Effector CD8-positive, alpha-beta T cell (primary cell): Measurements from ENCODE around the gene TNFSF10.
"Not testable (repeated sequence)": the region's sequence is repeated elsewhere in the genome, so short reads cannot be mapped to it uniquely, and the experiment has no call there.

ENCODE experiments used
- DNase-seq: peaks from one replicate; lab custom pipeline; 2025; lab: John Stamatoyannopoulos, UW

TNFSF10 gene

DNA sequence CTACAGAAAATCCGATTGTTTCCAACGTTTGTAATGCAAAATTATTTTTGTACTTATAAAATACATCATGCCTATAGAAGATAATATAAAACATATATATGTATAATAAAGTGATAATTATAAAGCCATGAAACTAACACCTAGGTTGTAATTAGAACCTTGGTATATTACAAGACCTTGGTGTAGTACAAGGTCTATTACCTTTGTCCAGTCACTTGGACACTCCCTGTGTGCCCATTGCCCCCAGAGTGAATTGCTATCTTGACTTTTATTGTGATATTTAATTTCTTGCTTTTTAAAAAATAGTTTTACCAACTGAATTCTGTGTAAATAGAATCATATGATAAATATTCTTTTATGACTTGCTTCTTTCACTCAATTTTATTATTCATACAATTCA lies 20.7 kb upstream of the TNFSF10 start:
- DNase-seq: no peak

DNA sequence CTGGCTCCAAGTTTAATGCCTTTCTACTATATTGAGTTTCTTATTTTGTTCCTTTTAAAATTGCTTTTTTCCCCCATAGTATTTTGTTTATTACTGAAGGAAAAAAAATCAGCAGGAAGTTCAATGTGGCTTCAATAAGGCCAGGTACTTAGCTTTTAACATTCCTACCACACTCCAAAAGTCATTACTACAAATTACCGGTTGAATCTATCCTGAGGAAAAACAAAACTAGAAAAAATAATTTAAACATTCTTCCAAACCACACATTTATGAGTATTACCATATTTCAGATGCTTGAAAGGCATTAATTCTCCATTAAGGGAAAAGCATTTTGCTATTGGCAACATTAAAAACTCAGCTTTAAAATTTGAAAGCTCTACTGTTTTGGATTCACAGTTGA lies 20.2 kb upstream of the TNFSF10 start:
- no peak for DNase-seq

DNA sequence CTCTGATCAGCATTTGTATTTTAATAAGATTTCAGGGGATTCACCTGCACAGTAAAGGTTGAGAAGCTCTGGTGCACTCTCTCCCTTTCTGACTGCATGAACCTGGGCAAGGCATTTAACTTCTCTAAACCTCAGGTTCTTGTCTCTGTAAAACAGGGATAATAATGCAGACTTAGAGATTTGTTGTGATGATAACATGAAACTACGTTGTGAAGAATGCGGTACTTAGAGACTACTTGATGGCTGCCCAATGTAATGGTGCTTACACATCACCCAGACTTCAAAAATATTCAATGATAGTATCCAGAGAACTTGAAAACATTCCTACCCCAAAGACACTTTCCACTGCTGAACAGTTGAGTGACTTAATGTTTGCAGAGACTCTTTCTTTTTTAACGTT lies 19.8 kb upstream of the TNFSF10 start:
- DNase-seq: no peak

DNA sequence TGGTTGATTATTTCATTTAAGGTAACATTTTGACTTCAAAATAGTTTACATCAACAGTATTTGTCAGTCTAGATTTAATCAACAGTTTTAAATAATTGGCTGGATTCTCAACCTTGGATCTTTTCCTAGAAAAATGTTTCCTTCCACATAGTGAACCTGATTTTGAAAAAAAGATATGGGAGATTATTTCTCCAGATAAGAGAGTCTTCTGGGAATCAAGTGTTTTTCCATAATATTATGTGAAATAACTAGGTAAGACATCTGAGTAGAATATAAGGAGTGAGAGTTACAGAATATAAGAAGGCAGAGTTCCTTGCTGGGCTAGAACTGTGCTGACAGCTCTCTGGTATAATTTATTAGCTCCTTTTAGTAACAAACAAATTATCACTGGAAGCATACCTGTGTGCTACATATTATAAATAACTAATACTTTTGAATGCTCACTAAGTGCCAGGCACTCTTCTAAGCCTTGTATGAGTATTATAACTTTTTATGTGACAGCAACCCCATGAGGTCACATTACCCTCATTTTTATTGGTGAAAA lies 18.8 kb upstream of the TNFSF10 start:
- DNase-seq: no peak

DNA sequence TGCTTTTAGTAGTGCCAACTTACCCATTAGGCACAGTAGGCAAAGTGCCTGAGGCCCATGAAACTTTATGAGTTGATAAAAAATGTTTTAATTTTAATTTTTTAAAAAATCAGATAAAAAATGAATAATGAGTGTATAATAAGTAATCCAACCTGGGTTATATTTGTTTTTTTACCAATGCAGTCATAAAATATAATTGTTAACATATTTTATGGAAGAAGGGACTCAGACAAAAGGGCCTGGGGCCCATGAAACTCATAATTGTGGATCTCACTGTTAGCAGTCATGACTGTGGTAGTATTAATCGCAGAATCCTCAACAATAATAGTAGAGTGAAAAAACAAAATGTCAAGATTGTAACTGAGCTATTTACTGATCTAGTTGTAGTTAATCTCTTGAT lies 16.8 kb upstream of the TNFSF10 start:
- DNase-seq: no peak

DNA sequence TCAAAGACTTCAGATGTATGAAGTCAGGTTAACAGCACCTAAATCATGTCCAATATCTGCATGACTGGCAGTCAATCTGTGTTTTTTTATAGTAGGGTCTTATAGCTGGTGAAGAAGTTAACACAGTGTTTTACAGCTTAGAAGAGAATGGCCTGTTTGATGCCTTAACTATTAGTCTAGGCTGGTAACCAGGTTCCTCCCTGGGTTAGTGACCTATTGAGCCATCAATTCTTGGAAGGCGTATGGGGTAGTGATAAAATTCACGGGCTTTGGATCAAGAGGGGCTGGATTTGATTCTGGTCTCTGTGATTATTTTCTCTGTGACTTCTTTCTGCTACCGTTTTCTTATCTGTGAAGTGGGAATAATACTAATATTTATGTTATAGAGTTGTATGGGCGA lies 16.0 kb upstream of the TNFSF10 start:
- DNase-seq: no peak

DNA sequence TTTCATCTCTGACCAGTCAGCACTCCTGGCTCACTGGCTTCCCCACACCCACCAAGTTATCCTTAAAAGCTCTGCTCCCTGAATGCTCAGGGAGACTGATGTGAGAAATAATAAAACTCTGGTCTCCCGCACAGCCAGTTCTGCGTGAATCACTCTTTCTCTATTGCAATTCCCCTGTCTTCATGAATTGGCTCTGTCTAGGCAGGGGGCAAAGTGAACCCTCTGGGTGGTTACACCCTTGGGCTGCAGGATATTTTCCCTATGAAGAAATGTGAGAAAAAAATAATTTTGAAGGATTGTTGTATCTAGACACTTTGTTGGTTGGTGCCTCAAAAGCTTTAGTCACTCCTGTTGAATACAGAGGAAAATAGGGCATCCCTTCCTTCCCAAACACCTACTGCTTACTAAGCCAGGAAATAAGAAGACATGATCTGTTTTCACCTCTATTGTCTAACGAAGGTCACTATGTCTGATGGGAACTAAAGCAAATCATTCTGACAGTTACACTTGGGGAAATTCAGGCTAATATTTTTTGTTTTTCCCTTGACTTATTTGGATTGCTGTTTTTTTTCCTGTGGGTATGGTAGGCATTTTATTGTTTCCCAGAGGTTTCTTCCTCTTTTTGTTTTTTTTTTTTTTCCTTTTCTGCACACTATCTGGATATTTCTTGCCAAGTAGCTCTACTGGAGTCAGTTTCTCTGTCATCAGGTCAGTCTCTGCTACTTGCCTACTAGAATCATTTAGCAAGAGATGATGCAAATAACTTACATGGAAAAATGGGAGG lies 15.3 kb upstream of the TNFSF10 start:
- DNase-seq: no peak

DNA sequence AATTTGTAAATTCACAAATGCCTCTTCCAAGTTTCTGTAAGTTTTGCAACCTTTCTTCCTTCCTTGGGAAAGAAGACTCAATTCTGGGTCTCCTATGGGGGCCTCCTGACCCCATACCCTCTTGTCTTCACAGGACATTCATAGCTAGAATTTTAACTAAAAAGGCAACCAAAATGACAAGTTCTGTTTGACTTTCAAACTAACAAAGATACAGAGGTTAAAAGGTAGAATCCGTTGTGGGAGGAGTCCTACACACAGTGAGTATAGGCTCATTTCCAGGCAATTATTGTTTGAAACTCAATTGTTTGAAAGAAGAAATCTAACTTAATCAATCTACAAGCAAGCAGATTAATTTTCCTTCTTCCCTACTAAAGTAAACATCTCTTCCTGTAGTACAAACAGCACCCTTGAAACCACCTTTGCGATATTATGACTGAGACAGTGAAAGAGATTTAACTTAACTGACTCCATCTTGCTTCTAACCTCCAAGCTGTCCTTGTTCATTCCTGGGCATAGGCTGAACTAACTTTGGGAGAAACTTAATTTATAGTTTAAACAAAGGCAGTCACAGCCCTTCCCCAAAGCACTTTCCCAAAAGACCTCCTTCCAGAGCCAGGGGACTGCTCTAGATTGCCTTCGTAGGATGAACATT lies 14.4 kb upstream of the TNFSF10 start:
- no peak for DNase-seq

DNA sequence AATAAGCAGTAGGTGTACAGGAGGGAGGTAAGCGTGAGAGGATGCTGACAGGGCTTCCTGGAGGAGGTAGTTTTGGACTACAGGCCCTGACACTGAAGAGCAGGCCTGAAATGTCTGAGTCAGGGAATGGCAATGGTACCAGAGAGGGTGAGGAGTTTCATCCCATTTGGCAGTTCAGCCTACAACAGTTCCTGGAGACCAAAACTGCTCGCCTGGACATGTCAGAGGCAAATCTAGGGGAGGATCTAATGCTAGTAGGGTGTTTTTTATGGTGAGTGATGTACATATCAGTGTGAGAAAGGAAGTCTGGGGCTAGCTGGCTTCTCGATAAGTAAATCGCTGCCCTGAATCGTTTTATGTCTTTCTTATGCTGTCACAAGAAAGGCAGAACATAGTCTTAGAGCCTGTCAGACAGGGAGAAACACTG lies 13.8 kb upstream of the TNFSF10 start:
- no peak for DNase-seq

DNA sequence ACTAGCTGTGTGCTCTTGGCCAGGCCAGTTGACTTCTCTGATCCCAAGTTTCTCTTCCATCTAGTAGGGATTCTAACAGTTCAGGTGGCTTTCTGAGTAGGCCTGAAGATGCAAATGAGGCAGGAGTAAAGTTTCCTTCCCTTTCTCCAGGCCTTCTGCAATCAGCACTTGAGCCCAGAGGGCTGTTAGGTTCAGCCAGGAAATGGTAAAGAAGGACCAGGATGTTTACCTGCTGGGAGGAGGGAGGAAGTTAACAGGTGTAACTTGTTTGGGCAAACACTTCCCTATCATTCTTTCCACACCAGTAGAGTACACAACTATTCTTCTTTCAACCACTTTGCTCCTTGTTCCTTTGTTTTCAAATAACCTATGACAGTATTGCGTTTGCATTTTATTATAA lies 13.3 kb upstream of the TNFSF10 start:
- DNase-seq: no peak

DNA sequence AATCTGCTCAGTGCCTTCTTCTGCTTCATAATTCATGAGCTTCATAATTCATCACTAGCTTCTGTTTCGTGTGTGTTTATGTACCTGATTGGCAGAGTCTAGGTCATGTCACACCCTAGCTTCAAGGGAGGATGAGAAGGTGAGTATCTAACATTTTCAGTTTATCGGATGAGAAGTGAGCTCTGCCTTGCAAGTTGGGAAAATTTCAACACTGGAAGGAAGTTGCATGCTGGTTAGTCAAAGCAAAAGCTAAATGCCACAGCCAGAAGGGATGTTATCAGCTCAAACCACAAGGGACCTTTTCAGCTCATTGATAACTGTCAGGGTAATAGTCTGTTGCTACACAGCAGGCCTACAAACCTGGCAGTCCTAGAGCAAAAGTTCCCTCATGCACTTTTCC lies 7.3 kb upstream of the TNFSF10 start:
- DNase-seq: no peak

DNA sequence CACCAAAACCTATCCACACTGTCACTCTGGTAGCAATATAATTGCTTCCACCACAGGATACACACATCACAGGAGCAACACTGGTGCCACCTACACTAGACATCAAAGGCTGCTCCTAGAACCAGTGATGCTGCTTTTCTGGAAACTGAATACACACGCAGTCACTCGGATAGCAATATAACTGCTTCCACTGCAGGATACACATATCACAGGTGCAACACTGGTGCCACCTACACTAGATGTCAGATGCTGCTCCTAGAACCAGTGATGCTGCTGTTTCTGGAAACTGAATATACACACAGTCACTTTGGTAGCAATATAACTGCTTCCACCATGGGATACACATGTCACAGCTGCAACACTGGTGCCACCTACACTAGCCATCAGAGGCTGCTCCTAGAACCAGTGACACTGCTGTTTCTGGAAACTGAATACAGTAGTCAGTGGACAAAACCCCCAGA lies 6.9 kb upstream of the TNFSF10 start:
- DNase-seq: no peak

DNA sequence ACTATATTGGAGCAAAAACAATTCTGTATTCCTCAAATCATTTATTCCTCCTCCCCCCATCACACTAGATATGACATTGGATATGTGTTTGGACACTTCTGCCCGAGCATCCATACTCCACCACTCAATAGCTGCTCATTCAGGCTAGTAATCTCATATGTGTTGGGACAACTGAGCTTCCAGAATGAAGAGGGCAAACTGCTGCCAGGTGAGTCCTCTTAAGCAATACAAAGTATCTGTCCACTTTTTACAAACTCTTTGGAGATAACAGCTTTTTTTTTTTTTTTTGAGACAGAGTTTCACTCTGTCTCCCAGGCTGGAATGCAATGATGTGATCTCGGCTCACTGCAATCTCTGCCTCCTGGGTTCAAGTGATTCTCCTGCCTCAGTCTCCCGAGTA lies 5.4 kb upstream of the TNFSF10 start:
- DNase-seq: no peak

DNA sequence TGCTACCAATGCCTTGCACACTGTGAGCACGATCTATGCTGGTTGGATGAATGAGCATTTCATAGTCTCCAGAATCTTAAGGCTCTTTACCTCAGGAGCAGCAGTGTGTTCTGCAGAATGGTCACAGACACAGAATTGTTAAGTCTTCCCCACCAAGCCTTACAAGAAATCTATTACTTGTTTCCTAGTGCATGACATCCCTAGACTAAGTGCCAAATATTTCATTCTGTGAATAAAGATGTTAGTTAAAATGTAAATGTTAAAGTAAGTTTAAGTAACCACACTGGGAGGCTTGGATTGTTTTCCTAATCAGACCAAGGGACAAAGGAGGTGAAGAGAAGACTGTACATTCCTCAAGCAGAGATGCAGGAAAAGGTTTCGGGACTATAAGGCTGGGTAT lies 4.1 kb upstream of the TNFSF10 start:
- no peak for DNase-seq

DNA sequence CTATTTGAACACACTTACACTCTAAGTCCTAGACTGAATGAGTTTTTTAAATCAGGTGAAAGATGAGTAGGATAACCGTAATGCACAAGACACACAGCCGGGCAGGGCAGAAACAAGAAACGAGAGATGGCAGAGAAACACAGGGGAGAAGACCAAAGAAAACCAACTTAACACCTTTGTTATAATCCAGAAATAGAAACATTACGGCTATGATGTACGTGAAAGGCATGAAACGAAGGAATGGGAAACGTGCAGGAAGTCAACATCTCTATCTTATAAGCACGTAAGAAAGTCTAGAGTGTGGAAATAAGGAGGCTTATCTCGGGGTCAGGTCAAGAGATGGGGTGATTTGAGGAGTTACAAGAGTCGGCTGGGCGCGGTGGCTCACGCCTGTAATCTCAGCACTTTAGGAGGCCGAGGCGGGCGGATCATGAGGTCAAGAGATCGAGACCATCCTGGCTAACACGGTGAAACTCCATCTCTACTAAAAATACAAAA lies 1.9 kb upstream of the TNFSF10 start:
- no peak for DNase-seq

DNA sequence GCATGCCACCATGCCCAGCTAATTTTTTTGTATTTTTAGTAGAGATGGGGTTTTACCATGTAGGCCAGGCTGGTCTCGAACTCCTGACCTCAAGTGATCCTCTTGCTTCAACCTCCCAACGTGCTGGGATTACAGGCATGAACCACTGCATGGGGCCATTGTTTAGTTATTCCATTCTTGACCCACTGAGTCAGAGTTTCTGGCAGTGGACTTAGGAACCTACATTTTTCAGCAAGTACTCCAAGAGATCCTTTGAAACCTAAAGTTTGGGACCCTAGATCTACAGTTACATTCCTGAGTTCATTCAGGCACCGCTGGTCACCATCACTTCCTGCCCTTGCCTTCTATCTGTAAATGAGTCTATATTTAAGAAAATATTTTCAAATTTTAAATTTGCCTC lies 1.4 kb upstream of the TNFSF10 start:
- no peak for DNase-seq

DNA sequence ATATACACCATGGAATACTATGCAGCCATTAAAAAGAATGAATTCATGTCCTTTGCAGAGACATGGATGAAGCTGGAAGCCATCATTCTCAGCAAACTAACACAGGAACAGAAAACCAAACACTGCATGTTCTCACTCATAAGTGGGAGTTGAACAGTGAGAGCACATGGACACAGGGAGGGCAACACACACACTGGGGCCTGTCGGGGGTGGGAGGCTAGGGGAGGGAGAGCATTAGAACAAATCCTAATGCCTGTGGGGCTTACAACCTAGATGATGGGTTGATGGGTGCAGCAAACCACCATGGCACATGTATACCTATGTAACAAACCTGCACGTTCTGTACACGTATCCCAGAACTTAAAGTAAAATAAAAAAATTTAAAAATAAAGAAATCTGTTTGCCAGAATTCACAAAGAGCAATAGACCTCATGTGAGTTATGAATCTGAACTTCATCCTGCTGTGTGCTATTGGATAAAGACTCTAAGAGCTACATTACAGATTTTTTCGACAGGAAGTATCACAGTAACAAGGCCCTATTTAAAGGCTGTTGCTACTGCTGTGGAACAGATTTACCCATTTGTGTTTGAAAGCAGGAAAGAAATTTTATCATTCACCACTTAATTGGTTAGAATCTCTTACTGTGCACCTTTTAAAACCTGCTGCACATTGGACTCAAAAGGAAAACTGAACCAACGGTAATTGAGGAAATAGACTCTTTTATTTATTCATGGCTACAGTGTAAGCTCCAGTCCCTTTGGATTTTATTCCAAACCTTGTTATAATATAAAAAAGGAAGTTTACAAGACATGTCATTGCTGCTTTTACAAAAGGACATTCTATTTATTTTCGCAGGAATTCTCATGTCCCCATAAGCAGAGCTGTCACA lies 1.1 kb downstream of the TNFSF10 start:
- not testable (repeated sequence) for DNase-seq

DNA sequence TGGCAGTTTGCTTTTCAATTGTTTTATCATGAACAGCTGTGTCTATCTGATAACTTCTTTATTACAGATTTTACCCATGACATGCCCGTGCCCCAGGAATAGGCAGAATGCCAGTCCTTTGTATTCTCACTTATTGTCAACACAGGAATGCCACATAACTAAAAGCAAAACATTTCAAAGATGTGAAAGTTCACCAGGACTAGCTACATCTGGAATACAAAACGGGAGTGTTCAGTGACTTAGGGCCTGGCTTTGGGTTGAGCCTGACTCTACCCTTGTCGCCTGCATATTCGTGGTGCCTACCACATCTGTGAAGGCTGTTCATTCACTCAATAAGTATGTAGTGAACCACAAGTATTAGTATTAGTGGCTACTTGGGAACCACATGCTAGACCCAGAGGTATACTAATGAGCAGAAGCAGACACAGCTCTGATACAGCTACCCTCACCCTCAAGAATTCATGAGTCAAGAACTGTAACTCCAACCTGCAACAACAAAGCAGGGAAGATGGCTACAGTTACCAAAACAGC lies 2.9 kb downstream of the TNFSF10 start:
- DNase-seq: no peak

DNA sequence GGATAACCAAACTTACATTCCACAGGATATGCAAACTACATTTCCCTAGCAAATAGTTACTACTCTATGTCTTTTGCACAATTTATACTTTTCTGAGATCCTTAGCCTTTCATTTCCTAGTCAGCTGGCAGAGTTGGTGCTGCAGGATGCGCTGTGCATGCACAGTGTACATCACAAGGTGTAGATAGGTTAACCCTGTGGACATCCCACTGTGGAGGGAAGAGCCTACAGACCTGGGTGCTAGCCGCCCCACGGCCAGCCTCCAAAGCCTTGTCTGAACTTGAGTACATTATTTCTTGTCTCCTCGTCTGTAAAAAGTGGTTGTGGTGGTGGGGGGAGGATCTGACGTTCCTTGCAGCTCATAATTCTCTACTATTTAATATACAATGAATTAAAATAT lies 3.5 kb downstream of the TNFSF10 start:
- DNase-seq: no peak

DNA sequence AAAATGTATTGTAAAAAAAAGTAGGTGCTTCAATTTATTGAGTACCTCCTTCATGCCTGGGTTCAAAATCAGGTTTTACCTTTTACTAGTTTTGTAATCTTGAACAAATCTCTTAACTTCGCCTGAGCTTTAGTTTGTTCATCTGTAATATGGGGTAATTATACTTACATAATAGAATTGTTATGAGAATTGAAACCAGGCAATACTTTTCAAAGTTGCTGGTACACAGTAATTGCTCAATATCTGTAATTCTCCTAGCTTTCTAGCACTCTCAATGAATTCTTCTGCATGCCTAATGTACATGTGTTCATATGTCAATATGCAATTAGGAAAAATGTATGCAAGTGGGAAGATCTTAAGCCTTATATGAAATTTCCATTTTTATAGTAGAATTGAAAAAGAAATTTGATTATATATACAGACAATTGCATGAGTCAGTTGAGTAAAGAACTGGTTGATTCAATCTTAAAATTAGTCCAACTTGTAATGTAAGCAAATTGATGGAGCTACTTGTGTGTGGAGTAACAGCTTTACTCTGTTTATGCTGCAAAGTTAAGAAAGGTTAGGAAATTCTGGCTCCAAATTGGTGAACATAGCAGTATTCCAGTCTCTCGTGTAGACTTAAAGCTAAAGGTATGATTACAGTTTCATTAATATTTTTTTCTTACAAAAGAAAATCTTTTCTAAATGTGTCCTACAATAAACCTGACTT lies 4.1 kb downstream of the TNFSF10 start:
- DNase-seq: no peak

DNA sequence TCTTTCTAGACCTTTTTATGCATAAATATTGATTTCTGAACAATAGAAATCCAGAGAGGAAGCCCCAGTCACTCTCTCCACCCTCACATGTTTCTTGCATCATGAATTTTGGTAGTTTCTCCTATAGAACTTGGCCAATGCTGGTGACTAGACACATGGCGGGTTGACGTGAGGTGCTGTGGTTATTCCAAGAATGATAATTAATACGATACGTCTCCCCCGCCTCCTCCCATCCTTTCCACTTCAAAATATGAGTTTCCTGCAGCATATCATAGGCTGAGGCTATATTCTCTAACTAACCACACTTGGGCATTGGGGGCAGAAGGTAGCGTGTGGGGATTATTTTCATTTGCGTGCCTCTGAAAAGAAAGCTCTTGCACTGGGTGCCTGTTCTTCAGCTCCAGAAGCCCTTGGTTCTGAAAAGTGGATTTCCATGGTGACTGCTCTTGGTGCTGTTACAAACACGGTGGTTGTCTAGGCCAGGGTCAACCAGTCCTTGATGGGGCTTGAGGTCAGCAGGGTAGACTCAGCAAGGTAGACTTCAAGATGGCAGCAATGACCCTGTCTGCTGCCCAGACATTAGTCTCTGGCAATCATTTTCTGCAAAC lies 5.3 kb downstream of the TNFSF10 start:
- DNase-seq: no peak
